Mucosa of rectum (tissue), 2 donors: Measurements from ENCODE around the gene CEP120.
"Not testable (repeated sequence)": the region's sequence is repeated elsewhere in the genome, so short reads cannot be mapped to it uniquely, and the experiment has no call there.

Source experiments
- H3K27ac ChIP-seq, 2 donors: one replicate each; pipeline ENCODE4 v1.7.0; 2013; ENCODE audit warnings: inconsistent platforms in 2 of 2, low read depth in 2 of 2, low read length in 2 of 2
- H3K27me3 ChIP-seq, 2 donors: one replicate each; pipeline ENCODE4 v1.7.0; 2013; ENCODE audit warnings: low read length in 2 of 2; ENCODE audit not compliant: control insufficient read depth in 2 of 2, insufficient read depth in 2 of 2
- H3K36me3 ChIP-seq, 2 donors: one replicate each; pipeline ENCODE4 v1.7.0; 2013; ENCODE audit warnings: low read length in 2 of 2; ENCODE audit not compliant: control insufficient read depth in 2 of 2, insufficient read depth in 2 of 2
- H3K4me1 ChIP-seq, 2 donors: one replicate each; pipeline ENCODE4 v1.7.0; 2013; ENCODE audit warnings: low read length in 2 of 2, mild to moderate bottlenecking in 1 of 2; ENCODE audit not compliant: control insufficient read depth in 2 of 2, insufficient read depth in 2 of 2
- H3K4me3 ChIP-seq, 2 donors: one replicate each; pipeline ENCODE4 v1.7.0; 2013; ENCODE audit warnings: low read length in 2 of 2
- H3K9ac ChIP-seq, 2 donors: one replicate each; pipeline ENCODE4 v1.7.0; 2013; ENCODE audit warnings: low read length in 2 of 2, low read depth in 1 of 2, mild to moderate bottlenecking in 1 of 2
- H3K9me3 ChIP-seq, 2 donors: one replicate each; pipeline ENCODE4 v1.7.0; 2013; ENCODE audit warnings: low read length in 2 of 2; ENCODE audit not compliant: control insufficient read depth in 2 of 2
- donor health status: healthy.
- donor health status: Normal muscosa, but diverticular disease.

CEP120 gene

DNA sequence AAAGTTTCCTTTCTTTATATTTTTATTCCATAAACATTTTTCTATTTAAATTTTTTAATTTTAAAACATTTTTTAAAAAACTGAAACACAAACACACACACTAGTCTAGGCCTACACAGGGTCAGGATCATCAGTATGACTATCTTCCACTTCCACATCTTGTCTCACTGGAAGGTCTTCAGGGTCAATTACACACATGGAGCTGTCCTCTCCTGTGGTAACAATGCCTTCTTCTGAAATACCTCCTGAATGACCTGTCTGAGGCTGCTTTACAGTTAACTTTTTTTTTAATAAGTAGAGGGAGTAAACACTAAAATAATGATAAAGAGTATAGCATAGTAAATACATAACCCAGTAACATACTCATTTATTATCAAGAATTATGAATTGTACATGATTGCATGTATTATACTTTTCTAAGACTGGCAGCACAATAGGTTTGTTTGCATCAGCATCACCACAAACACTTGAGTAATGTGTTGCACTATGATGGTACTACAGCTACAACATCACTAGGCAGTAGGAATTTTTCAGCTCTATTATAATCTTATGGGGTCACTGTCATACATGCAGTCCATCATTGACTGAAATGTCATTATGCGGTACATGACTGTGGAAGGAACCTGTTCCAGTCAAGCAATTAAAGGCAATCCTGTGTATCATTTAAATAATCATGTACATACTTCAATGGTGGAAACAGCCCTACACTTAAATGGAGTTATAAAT, 17.4 kb upstream of the CEP120 start:
- Histone ChIP-seq H3K9ac (no peak overlapping the region), H3K4me3 (no peak overlapping the region), H3K4me1 (peaks cover 19 to 21% of the 10 kb centered on the region in 2 donors), H3K9me3 (no peaks in the 10 kb centered on the region), H3K27me3 (no peaks in the 10 kb centered on the region), H3K36me3 (no peaks in the 10 kb centered on the region), H3K27ac (peak overlapping the region in 1 of 2 donors; percentile 20)

DNA sequence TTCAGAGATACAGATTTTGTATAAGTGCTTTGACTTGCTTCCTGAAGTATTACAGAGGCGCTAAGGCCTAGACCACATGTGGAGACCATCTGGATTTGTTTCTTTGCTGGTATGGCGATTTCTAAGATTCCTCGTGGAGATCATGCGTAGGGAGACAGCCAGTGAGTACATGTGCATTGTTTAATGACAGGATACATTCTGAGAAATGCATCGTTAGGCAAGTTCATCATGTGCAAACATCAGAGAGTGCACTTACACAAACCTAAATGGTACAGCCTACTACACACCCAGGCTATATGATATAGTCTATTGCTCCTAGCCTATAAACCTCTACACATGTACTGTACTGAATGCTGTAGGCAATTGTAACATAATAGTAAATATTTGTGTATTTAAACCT, 16.5 kb upstream of the CEP120 start:
- no peaks in the 10 kb centered on the region for H3K9me3 ChIP-seq
- H3K27me3 ChIP-seq, result no peaks in the 10 kb centered on the region

GRCh38 chr5:123438902-123439301, 15.7 kb upstream of the CEP120 start:
- Histone ChIP-seq H3K9ac (peak overlapping the region; percentile 35 to 49), H3K4me3 (peak overlapping the region in 1 of 2 donors; percentile 21), H3K36me3 (no peaks in the 10 kb centered on the region), H3K27me3 (no peaks in the 10 kb centered on the region), H3K27ac (peak overlapping the region; percentile 94), H3K4me1 (peaks cover 19 to 21% of the 10 kb centered on the region in 2 donors), H3K9me3 (no peaks in the 10 kb centered on the region)

More for the DNA sequence above, 16.5 kb upstream of the CEP120 start:
- Histone ChIP-seq H3K4me3 (peak overlapping the region in 1 of 2 donors; percentile 21), H3K36me3 (no peaks in the 10 kb centered on the region), H3K4me1 (peaks cover 19 to 21% of the 10 kb centered on the region in 2 donors), H3K27ac (peak overlapping the region; percentile 94), H3K9ac (peak overlapping the region; percentile 35 to 49)

DNA sequence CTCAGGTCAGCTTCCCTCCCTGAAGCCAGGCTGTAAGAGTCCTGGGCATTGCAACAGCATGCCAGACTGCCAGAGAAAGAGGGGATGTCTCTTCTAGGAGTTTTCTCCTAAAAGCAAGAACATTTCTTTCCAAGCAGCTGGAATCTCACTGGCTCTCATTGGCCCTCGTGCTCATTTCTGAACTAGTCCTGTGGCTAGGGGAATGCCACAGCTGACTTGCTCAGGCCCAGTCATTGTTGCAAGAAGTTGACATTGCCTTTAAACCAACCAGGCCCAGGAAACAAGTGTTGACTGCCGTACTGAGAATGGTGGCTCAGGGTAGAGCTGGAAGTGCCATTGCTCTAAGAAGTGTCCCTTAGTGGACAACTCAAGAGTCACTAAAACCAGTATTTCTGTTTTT, 15.0 kb upstream of the CEP120 start:
- peaks cover 19 to 21% of the 10 kb centered on the region in 2 donors for H3K4me1 ChIP-seq
- H3K4me3 ChIP-seq, result no peak overlapping the region
- peak overlapping the region; percentile 71 to 74 for H3K27ac ChIP-seq
- H3K27me3 ChIP-seq, result no peaks in the 10 kb centered on the region
- no peak overlapping the region for H3K9ac ChIP-seq
- H3K9me3 ChIP-seq, result no peaks in the 10 kb centered on the region
- no peaks in the 10 kb centered on the region for H3K36me3 ChIP-seq

GRCh38 chr5:123436201-123436600, 13.0 kb upstream of the CEP120 start:
- Histone ChIP-seq H3K27me3 (no peaks in the 10 kb centered on the region), H3K9ac (no peak overlapping the region), H3K4me1 (peaks cover 19 to 21% of the 10 kb centered on the region in 2 donors)

DNA sequence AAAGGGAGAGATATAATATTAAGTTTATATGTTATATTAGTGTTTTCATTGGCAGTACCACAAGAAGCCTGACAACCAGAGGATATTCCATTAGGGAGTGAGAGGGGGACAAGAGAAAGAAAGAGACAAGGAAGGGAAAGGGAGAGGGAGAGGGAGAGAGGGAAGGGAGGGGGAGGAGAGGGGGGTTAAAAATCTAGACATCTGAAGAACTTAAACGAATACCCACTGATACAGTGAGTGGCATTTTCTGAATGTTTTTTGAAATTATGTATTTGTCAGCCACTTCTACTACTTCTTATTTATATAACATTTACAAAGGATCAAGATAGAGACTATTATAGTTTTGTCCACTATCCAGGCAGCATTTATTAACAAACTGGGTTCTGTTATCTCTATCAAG, 11.6 kb upstream of the CEP120 start:
- H3K4me1 ChIP-seq, result peaks cover 14 to 17% of the 10 kb centered on the region in 2 donors
- no peak overlapping the region for H3K9ac ChIP-seq

More at GRCh38 chr5:123436201-123436600, 13.0 kb upstream of the CEP120 start:
- H3K27ac ChIP-seq, result no peak overlapping the region
- H3K4me3 ChIP-seq, result no peak overlapping the region
- H3K36me3 ChIP-seq, result no peaks in the 10 kb centered on the region
- no peaks in the 10 kb centered on the region for H3K9me3 ChIP-seq

DNA sequence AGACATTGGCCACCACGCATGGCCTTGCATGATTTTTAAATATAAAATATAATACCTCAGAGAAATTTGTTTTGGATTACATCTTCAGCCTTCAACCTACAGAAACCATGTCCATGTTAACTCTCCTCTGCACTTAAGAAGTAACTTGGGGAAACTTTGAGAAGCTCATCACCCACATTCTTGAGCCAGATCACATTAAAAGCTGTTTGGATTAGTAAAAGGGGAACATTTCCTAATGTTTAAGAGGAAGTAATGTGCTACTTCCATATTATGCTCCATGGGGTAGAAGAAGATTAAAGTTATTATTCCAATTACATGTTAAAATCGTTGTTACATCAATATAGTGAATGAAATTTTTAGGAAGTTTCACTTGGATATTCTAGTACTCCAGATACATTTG, 10.4 kb upstream of the CEP120 start:
- Histone ChIP-seq H3K4me1 (peaks cover 6% of the 10 kb centered on the region in 2 donors), H3K9ac (no peak overlapping the region), H3K9me3 (no peaks in the 10 kb centered on the region), H3K27me3 (no peaks in the 10 kb centered on the region), H3K4me3 (no peak overlapping the region), H3K27ac (no peak overlapping the region), H3K36me3 (no peaks in the 10 kb centered on the region)

More for the DNA sequence above, 11.6 kb upstream of the CEP120 start:
- H3K9me3 ChIP-seq, result no peaks in the 10 kb centered on the region
- no peak overlapping the region for H3K27ac ChIP-seq
- H3K27me3 ChIP-seq, result no peaks in the 10 kb centered on the region
- H3K4me3 ChIP-seq, result no peak overlapping the region
- H3K36me3 ChIP-seq, result no peaks in the 10 kb centered on the region

- not testable (repeated sequence) for H3K4me1 ChIP-seq, H3K9ac ChIP-seq, H3K27ac ChIP-seq, H3K27me3 ChIP-seq, H3K36me3 ChIP-seq, H3K9me3 ChIP-seq, H3K4me3 ChIP-seq
Measured at GRCh38 chr5:123430441-123430840, 7.2 kb upstream of the CEP120 start.

GRCh38 chr5:123429993-123430392, 6.8 kb upstream of the CEP120 start:
- H3K36me3 ChIP-seq, result no peaks in the 10 kb centered on the region
- no peak overlapping the region for H3K27ac ChIP-seq

GRCh38 chr5:123429221-123429954, 6.2 kb upstream of the CEP120 start:
- H3K36me3 ChIP-seq, result no peaks in the 10 kb centered on the region
- no peaks in the 10 kb centered on the region for H3K27me3 ChIP-seq
- no peaks in the 10 kb centered on the region for H3K9me3 ChIP-seq
- H3K9ac ChIP-seq, result no peak overlapping the region
- no peak overlapping the region for H3K27ac ChIP-seq
- no peaks in the 10 kb centered on the region for H3K4me1 ChIP-seq
- no peak overlapping the region for H3K4me3 ChIP-seq

More at GRCh38 chr5:123429993-123430392, 6.8 kb upstream of the CEP120 start:
- no peaks in the 10 kb centered on the region for H3K4me1 ChIP-seq
- H3K9ac ChIP-seq, result no peak overlapping the region
- H3K4me3 ChIP-seq, result no peak overlapping the region
- no peaks in the 10 kb centered on the region for H3K9me3 ChIP-seq
- H3K27me3 ChIP-seq, result no peaks in the 10 kb centered on the region
